DND-41 (cell line): ENCODE measurements around the gene GFI1.
A peak's percentile ranks its signal among the peaks of the same experiment; 100 is the strongest.

Experiments used
- ATAC-seq: fragments of 200-7000 bp; cut with Tn5 transposase; 3 replicates; pipeline ENCODE4 v1.9.1; 2021; ENCODE audit warnings: low read depth; ENCODE audit not compliant: insufficient read depth
- DNase-seq: peaks from one replicate; pipeline ENCODE4 v3.0.0-alpha.2; 2020
- H2AFZ ChIP-seq: 2 replicates; pipeline ENCODE4 v1.6.0; 2012; ENCODE audit warnings: low read depth, low read length
- H3K27ac ChIP-seq: 2 replicates; pipeline ENCODE4 v1.5.1; 2012; ENCODE audit warnings: low read length, inconsistent platforms
- H3K27me3 ChIP-seq: fragments of 200-600 bp; sonication (generic); 2 replicates; pipeline ENCODE4 v1.6.0; 2012; ENCODE audit warnings: low read length, mild to moderate bottlenecking, inconsistent platforms; ENCODE audit not compliant: insufficient read depth, poor library complexity
- H3K36me3 ChIP-seq: 2 replicates; pipeline ENCODE4 v1.5.1; 2012; ENCODE audit warnings: low read length, inconsistent platforms; ENCODE audit not compliant: insufficient read depth
- H3K4me1 ChIP-seq: 2 replicates; pipeline ENCODE4 v1.5.1; 2012; ENCODE audit warnings: mild to moderate bottlenecking, low read length; ENCODE audit not compliant: insufficient read depth
- H3K4me2 ChIP-seq: 2 replicates; pipeline ENCODE4 v1.6.0; 2012; ENCODE audit warnings: mild to moderate bottlenecking, moderate library complexity, low read length, inconsistent platforms; ENCODE audit not compliant: insufficient read depth
- H3K4me3 ChIP-seq, 2 experiments: fragments of 200-600 bp in 1 of 2; shearing (Covaris generic) in 1 of 2; 2 replicates each; pipeline ENCODE4 v1.5.1; 2012 to 2016; ENCODE audit warnings: inconsistent platforms in 2 of 2, low read length in 2 of 2, mild to moderate bottlenecking in 2 of 2, low read depth in 1 of 2, moderate library complexity in 1 of 2
- H3K79me2 ChIP-seq: 2 replicates; pipeline ENCODE4 v1.6.0; 2012; ENCODE audit warnings: low read length, inconsistent platforms; ENCODE audit not compliant: insufficient read depth
- H3K9ac ChIP-seq: 2 replicates; pipeline ENCODE4 v1.6.0; 2012; ENCODE audit warnings: low read depth, mild to moderate bottlenecking, inconsistent platforms, low read length, moderate library complexity
- H3K9me3 ChIP-seq: 2 replicates; pipeline ENCODE4 v1.5.1; 2012; ENCODE audit warnings: low read length, moderate library complexity, mild to moderate bottlenecking, inconsistent platforms; ENCODE audit not compliant: insufficient read depth, severe bottlenecking
- H4K20me1 ChIP-seq: 2 replicates; pipeline ENCODE4 v1.6.0; 2012; ENCODE audit warnings: low read length; ENCODE audit not compliant: insufficient read depth
- EZH2 ChIP-seq: IDR thresholded peaks from 3 replicates; pipeline ENCODE4 v1.6.1; 2012; ENCODE audit warnings: borderline replicate concordance, low read depth, mild to moderate bottlenecking, moderate library complexity, low read length, inconsistent platforms; ENCODE audit not compliant: severe bottlenecking
- TF ChIP-seq, protein P1 (sequence below): IDR thresholded peaks from 2 replicates; pipeline ENCODE4 v1.5.1; 2012; ENCODE audit warnings: borderline replicate concordance, low read length, moderate library complexity, mild to moderate bottlenecking; ENCODE audit not compliant: poor library complexity, severe bottlenecking; ENCODE audit errors: extremely low read depth

GFI1 gene

DNA sequence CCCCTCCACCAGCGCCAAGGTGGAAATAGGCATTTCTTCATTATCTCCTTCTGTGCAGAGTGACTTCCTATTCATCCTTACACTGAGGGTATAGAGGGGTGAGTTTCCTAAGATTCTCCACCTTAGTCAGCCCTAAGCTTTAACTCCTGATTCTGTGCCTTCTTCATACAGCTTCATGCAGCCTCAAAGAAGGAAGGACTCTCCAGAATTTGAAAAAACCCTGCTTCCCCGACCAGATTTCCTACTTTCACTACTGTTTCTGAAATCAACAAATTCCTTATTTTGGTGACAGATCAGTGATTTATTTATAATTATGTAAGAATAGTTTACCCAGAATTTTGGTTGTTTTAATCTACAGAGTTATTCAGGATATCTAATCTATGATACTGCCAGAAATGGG, 28.6 kb downstream of the GFI1 start:
- H3K9me3 ChIP-seq = no peaks in the 10 kb centered on the region
- H3K9ac ChIP-seq = no peak overlapping the region
- DNase-seq = no peak
- H3K36me3 ChIP-seq = no peaks in the 10 kb centered on the region
- no peaks in the 10 kb centered on the region for H3K79me2 ChIP-seq
- no peak overlapping the region for H2AFZ ChIP-seq
- H3K4me1 ChIP-seq = peaks cover 46% of the 10 kb centered on the region
- ATAC-seq = no peak
- H3K27ac ChIP-seq = peak overlapping the region; percentile 33; the same call in 1 of the 2 replicates
- H3K4me3 ChIP-seq = no peak overlapping the region
- no peaks in the 10 kb centered on the region for H4K20me1 ChIP-seq
- no peaks in the 10 kb centered on the region for H3K27me3 ChIP-seq
- no peak overlapping the region for H3K4me2 ChIP-seq
- TF ChIP-seq EZH2 = no peak
- TF ChIP-seq, protein P1, sequence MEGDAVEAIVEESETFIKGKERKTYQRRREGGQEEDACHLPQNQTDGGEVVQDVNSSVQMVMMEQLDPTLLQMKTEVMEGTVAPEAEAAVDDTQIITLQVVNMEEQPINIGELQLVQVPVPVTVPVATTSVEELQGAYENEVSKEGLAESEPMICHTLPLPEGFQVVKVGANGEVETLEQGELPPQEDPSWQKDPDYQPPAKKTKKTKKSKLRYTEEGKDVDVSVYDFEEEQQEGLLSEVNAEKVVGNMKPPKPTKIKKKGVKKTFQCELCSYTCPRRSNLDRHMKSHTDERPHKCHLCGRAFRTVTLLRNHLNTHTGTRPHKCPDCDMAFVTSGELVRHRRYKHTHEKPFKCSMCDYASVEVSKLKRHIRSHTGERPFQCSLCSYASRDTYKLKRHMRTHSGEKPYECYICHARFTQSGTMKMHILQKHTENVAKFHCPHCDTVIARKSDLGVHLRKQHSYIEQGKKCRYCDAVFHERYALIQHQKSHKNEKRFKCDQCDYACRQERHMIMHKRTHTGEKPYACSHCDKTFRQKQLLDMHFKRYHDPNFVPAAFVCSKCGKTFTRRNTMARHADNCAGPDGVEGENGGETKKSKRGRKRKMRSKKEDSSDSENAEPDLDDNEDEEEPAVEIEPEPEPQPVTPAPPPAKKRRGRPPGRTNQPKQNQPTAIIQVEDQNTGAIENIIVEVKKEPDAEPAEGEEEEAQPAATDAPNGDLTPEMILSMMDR = no peak

DNA sequence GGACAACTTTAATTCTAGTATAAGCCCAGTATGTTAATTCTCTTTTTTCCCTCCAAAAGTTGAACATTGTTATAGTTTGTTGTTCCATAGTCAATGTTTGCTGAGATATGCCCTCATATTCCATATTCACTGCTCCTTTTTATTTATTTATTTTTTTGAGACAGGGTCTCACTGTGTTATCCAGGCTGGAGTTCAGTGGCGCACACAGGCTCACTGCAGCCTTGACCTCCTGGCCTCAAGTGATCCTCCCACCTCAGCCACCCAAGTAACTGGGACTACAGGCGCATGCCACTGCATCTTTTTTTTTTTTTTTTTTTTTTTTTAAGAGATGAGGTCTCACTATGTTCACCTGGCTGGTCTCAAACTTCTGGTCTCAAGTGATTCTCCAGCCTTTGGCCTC, 38.7 kb downstream of the GFI1 start:
- ATAC-seq (no peak), DNase-seq (no peak)
- Histone ChIP-seq H3K27me3 (no peaks in the 10 kb centered on the region), H4K20me1 (no peaks in the 10 kb centered on the region), H3K9ac (no peak overlapping the region), H2AFZ (no peak overlapping the region), H3K79me2 (no peaks in the 10 kb centered on the region), H3K4me1 (peaks cover 13% of the 10 kb centered on the region), H3K4me3 (no peak overlapping the region), H3K36me3 (no peaks in the 10 kb centered on the region), H3K4me2 (no peak overlapping the region), H3K27ac (no peak overlapping the region), H3K9me3 (no peaks in the 10 kb centered on the region)
- TF ChIP-seq, protein P1 = no peak
- TF ChIP-seq EZH2 = no peak

DNA sequence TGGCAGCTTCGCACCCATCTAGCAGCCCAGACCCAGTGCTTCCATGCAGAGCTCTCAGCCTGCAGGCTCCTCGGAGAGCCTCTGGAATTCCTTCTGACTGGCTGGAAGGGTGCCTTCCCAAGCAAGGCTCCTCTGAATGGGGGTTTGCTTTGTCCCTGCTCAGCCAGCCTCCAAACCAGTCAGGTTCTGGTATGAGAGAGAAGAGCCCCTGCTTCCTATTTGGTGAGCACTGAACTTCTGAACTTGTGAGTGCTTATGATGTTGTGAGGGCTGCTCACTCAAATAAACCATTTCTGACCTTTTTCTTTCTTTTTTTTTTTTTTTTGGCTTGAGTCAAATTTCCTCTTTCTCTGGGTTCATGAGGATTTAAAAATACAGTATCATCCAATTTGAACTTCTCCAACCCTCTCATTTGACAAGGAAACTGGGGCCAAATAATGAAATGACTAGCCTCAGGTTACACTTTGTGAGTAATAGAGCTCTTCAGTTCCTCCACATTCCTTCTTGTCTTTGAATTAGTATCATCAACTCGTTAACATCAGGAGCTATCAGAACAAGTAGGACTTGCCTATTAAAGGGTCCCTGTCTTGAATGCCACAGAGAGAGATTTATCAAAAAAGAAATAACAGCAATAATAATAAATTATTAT, 39.6 kb downstream of the GFI1 start:
- DNase-seq = no peak
- H2AFZ ChIP-seq = peak overlapping the region; percentile 34; the same call in 1 of the 2 replicates
- TF ChIP-seq, protein P1 = no peak
- TF ChIP-seq EZH2 = no peak

DNA sequence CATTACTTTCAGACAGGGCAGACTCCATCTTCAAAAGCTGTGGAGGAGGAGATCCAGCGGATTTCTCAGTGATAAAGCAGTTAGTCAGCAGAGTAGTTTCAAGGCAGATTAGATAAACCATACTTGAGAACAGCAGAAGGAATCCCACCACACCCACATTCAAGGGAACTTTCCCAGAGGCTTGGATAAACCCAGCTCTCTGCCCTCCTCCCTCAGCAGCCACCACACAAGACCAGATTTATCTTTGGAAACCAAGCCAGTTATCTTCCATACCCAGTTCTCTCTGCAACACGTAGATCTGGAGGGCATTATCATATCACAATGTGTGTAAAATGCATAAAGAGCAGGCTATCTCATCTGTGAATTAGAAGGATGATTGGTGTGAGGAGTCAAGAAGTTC, 40.2 kb downstream of the GFI1 start:
- no peaks in the 10 kb centered on the region for H3K9me3 ChIP-seq
- no peaks in the 10 kb centered on the region for H3K79me2 ChIP-seq
- H2AFZ ChIP-seq = no peak overlapping the region
- no peaks in the 10 kb centered on the region for H3K27me3 ChIP-seq
- DNase-seq (no peak), ATAC-seq (no peak)
- H3K4me1 ChIP-seq = peaks cover 13% of the 10 kb centered on the region
- TF ChIP-seq, protein P1 = no peak
- no peak for TF ChIP-seq EZH2
- no peak overlapping the region for H3K4me2 ChIP-seq
- H3K27ac ChIP-seq = no peak overlapping the region
- no peak overlapping the region for H3K9ac ChIP-seq
- H4K20me1 ChIP-seq = no peaks in the 10 kb centered on the region
- no peak overlapping the region for H3K4me3 ChIP-seq
- no peaks in the 10 kb centered on the region for H3K36me3 ChIP-seq

More for the DNA sequence above, 39.6 kb downstream of the GFI1 start:
- Histone ChIP-seq H3K27me3 (no peaks in the 10 kb centered on the region), H3K9me3 (no peaks in the 10 kb centered on the region), H3K27ac (no peak overlapping the region), H3K4me1 (peaks cover 13% of the 10 kb centered on the region), H3K4me2 (no peak overlapping the region), H4K20me1 (no peaks in the 10 kb centered on the region), H3K79me2 (no peaks in the 10 kb centered on the region), H3K36me3 (no peaks in the 10 kb centered on the region), H3K9ac (no peak overlapping the region), H3K4me3 (no peak overlapping the region)
- no peak for ATAC-seq
